ENCODE data around the gene CBY3.

- no peak for TF ChIP-seq CTCF (IDR thresholded peaks at IDR 0.05)
- TF ChIP-seq POLR2A (IDR thresholded peaks at IDR 0.05): no peak
Observed at GRCh38 chr5:179727106-179727505, 46.3 kb upstream of the CBY3 start.

Data from breast epithelium (tissue), 3 donors.